Fibroblast of skin of abdomen (primary cell): ENCODE results near the gene ERGIC3.
A peak's percentile ranks its signal among the peaks of the same experiment; 100 is the strongest.
"Not testable (repeated sequence)": the region's sequence is repeated elsewhere in the genome, so short reads cannot be mapped to it uniquely, and the experiment has no call there.

Experiments used
- DNase-seq: peaks from one replicate; pipeline ENCODE4 v3.0.0-alpha.2; 2013

The ERGIC3 gene

GRCh38 chr20:35518955-35519354, 22.9 kb upstream of the ERGIC3 start:
- DNase-seq, result no peak

GRCh38 chr20:35523298-35523888, 18.5 kb upstream of the ERGIC3 start:
- DNase-seq, result no peak

GRCh38 chr20:35525639-35526038, 16.2 kb upstream of the ERGIC3 start:
- no peak for DNase-seq

- no peak for DNase-seq
Measured at GRCh38 chr20:35527122-35527769, 14.6 kb upstream of the ERGIC3 start.

DNA sequence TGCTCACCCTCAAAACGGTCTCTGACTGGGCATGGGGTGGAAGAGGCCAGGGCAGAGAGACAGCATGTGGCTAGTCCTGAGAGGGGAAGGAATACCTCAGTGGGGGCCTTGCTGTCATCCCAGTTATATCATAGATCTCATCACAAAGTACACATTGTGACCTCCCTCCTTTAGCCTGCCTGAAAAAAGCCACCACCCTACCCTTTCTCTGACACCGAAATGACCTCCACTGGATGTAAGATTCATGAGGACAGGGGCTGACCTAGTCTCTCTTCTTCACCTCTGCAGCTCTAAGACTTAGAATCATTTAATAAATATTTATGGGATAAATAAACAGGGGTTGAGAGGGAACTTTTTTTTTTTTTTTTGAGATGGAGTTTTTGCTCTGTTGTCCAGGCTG, 12.3 kb upstream of the ERGIC3 start, which contains the start of gene C20orf173:
C20orf173 (minus strand) TSS at position 101 of the 400 bp plus-strand sequence. CDS start 279 bp downstream, outside the sequence.
- no peak for DNase-seq

DNA sequence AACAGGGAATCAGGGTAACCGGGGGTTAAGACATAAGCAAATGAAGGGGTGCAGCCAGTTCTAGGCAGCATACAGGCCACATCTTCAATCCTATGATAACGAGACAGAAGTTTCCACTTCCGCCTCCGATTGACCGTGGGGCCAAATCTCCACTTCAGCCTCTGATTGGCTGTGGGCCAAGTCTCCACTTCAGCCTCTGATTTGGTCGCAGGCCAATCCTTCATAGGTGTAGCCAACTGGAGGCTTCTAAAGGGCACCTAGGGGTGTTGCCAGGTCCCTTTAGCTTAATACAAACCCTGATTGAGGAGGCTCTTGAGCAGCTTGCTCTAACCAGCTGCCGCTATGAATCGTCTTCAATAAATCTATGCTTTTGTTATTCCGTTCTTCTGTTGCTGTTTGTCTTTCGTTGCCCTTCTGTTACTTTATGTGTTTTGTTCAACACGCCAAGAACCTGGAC, 2.1 kb upstream of the ERGIC3 start:
- no peak for DNase-seq

DNA sequence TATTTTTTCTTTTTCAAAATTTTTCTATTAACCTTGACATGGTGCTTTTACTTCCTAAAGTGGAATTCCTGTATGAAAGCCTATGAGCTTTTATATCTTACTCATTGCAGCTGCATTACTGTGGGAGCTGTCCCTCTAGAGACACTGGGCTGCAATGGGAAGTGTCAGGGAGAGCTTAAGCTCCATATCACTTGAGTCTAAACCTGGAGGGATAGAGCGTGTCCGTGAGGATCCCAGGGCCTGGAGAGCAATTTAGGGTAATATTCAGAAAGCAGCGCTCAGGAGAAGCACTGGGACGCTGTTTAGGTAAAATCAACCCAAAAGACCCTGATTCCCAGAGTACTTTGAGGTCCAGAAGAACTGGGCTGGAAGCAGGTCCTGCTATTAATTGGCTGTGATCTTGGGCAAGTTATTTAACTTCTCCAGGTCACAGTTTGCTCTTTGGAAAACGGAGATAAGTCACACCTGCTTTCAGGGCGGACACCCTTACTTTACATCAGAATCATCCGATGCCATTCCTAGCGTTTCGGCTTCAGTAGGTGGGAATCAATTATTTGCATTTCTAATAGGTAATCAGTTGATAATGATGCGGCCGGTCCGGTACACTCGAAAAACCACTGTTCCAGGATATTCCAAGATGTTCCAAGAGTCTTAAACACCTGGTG, 628 bp upstream of the ERGIC3 start:
- no peak for DNase-seq

DNA sequence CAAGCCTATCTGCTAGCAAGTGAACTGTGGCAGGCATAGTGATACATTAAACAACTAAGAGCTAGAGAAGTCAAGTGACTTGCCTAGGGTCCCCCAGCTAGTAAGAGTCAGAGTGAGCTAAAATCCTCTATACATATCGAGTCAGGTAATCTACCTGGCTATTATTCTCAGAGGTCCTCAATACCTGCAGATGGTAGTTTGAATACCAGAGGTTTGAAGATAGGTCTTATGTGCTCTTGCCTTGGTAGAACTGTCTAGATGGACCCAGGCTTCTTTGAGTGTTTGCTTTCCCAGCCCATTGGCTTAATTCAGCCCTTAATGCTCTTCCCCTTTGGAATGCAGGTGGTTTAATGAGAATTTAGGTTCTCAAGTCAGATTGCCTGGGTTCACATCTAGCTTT, 1.1 kb downstream of the ERGIC3 start:
- DNase-seq, result no peak

DNA sequence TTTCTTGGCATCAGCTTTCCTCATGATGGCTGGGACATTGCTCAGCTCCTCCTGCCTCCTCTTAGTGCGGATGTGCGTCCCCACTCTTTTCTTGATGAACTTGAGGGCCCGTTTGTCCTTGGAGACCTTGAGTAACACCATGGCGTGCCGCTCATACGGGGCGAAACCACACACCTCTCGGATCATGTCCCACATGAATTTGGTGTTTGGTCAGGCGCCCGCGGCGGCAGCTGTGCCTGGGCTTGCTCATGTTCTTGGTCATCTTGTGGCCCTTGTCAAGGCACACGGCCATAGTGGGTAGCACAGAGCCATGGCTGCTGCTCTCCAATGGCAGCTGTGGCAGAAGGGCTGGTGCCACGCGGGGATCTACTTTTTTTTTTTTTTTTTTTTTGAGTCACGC, 2.6 kb downstream of the ERGIC3 start:
- DNase-seq, result no peak

- DNase-seq, result peak; percentile 13
Measured at GRCh38 chr20:35544941-35545340, 3.1 kb downstream of the ERGIC3 start.

GRCh38 chr20:35546127-35546526, 4.2 kb downstream of the ERGIC3 start:
- DNase-seq, result no peak

- no peak for DNase-seq
Measured at GRCh38 chr20:35547329-35547728, 5.5 kb downstream of the ERGIC3 start.

DNA sequence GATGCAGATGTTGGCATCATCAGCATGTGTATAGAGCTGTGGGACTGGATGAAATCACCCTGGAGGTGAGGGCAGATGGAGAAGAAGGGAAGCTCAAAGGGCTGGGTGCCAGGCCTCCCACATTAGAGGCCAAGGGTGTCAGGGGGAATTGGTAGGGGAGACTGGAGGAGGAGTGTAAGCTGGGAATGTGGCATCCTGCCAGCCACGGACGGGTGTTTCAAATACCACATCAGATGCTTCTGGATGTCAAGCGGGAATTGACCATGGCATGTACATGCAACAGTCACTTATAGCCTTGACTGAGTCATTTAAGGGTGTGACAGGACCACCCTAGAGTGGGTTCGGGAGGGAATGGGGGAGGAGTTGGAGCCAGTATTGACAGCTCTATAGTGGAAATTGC, 9.6 kb downstream of the ERGIC3 start:
- DNase-seq, result peak; percentile 33

DNA sequence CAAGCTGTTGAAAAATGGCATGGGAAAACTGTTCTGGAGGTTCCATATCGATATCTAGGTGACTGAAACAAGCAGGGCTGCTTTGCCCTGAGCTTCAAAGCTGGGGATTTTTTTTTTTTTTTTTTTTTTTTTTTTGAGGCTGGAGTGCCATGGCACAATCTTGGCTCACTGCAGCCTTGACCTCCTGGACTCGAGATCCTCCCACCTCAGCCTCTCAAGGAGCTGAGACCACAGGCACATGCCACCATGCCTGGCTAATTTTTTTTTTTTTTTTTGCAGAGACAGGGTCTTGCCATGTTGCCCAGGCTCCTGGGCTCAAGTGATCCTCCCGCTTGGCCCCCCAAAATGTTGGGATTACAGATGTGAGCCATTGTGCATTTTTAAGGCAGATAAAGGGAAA, 11.0 kb downstream of the ERGIC3 start:
- no peak for DNase-seq

- DNase-seq, result not testable (repeated sequence)
Measured at GRCh38 chr20:35555461-35555860, 13.6 kb downstream of the ERGIC3 start.

- DNase-seq, result no peak
Measured at GRCh38 chr20:35555951-35556645, 14.2 kb downstream of the ERGIC3 start.

- DNase-seq, result no peak
Measured at GRCh38 chr20:35556871-35557270, 15.0 kb downstream of the ERGIC3 start.

DNA sequence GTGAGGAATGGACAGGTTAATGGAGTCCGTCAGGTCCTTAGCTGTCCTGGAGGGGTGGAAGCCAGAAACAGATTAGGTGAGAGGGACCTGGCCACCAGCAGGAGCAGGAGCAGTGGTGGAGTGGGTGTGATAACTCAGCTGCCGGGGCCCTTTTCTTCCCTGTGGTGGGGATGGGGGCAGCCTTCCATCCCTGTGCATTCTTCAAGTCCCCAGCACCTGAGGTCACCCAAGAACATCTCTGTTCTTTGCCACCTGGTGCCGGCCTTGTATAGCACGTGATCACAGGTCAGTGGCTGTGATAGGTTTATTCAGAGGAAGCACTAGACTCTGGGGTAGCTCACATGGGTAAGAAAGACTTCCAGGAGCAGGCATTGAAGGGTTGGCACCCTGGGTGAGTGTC, 16.6 kb downstream of the ERGIC3 start:
- DNase-seq, result no peak

GRCh38 chr20:35559042-35559693, 17.3 kb downstream of the ERGIC3 start:
- no peak for DNase-seq

DNA sequence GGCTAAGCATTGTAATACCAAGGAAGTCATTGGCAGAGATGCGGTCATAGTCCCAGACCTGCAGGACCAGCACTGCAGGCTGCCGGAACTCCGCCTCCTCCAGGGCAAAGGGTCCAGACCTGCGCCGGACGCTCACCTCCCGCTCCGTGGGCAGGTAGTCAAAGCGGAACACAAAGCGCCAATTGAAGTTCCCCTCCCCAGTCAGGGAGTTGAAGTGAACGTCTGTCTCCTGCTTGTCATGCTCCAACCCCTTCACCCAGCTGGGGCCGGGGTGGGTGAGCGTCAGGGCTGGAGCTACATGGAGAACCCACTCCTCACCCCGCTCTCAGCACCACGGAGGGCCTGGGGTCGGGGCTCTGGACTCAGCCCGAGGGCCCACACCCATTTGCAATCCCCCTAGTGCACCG, 18.2 kb downstream of the ERGIC3 start:
- no peak for DNase-seq

GRCh38 chr20:35560541-35560940, 18.7 kb downstream of the ERGIC3 start:
- no peak for DNase-seq

DNA sequence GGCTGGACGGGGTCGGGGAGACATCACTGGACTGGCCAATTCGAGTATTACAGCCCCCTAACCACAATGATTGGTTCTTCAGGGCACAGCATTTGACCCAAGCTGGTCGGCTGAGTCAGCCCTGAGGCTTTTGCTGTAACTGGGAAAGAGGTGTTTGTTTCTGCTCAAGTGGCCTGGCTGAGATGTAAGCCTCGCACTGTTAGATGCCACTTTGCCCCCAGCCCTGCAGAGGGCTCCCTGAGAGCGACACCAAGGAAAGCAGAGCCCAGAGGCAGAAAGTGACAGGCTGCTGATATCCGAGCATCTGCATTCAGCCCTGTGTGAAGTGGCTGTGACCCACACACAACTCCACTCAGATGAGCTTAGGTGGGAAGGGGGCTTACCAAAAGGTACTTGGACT, 19.4 kb downstream of the ERGIC3 start:
- peak; percentile 33 for DNase-seq

GRCh38 chr20:35561671-35562070, 19.8 kb downstream of the ERGIC3 start:
- DNase-seq, result no peak
